DOHH2 (cell line): Measurements from ENCODE around the gene GJA4.

Experiments
- H3F3A ChIP-seq: fragments of 200-600 bp; sonication (generic), shearing (Covaris generic); 2 replicates; pipeline ENCODE4 v1.6.0; 2016; ENCODE audit warnings: antibody characterized with exemption, mild to moderate bottlenecking; ENCODE audit not compliant: control insufficient read depth, insufficient read depth
- H3K27ac ChIP-seq: fragments of 200-600 bp; sonication (generic); 2 replicates; pipeline ENCODE4 v1.5.1; 2014; ENCODE audit warnings: low read depth, mild to moderate bottlenecking, low read length, moderate library complexity
- H3K27me3 ChIP-seq: fragments of 200-600 bp; sonication (generic); 2 replicates; pipeline ENCODE4 v1.6.1; 2014; ENCODE audit warnings: mild to moderate bottlenecking, low read length, mixed read lengths; ENCODE audit not compliant: control insufficient read depth
- H3K36me3 ChIP-seq: fragments of 200-600 bp; sonication (generic); 2 replicates; pipeline ENCODE4 v1.6.1; 2014; ENCODE audit warnings: mild to moderate bottlenecking, low read length, moderate library complexity, mixed read lengths; ENCODE audit not compliant: control insufficient read depth
- H3K4me1 ChIP-seq: fragments of 200-600 bp; sonication (generic); 2 replicates; pipeline ENCODE4 v1.6.1; 2014; ENCODE audit warnings: mild to moderate bottlenecking, low read length, mixed read lengths; ENCODE audit not compliant: control insufficient read depth
- H3K4me2 ChIP-seq: fragments of 200-600 bp; sonication (generic); 2 replicates; pipeline ENCODE4 v1.6.0; 2014; ENCODE audit warnings: mild to moderate bottlenecking, low read length, moderate library complexity
- H3K4me3 ChIP-seq: fragments of 200-600 bp; sonication (generic); 2 replicates; pipeline ENCODE4 v1.5.1; 2014; ENCODE audit warnings: mild to moderate bottlenecking, low read length, mixed read lengths
- H3K79me2 ChIP-seq: fragments of 200-600 bp; sonication (generic); 2 replicates; pipeline ENCODE4 v1.6.1; 2014; ENCODE audit warnings: mild to moderate bottlenecking, low read length, mixed read lengths; ENCODE audit not compliant: control insufficient read depth
- H3K9me2 ChIP-seq: fragments of 200-600 bp; sonication (generic); replicated peaks from 2 replicates; pipeline ENCODE4 v1.6.1; 2014; ENCODE audit warnings: mild to moderate bottlenecking, low read length, mixed read lengths; ENCODE audit not compliant: control insufficient read depth
- H3K9me3 ChIP-seq: fragments of 200-600 bp; sonication (generic); 2 replicates; pipeline ENCODE4 v1.6.1; 2014; ENCODE audit warnings: antibody characterized with exemption, low read length, mixed read lengths; ENCODE audit not compliant: control insufficient read depth, insufficient read depth
- H4K20me1 ChIP-seq: fragments of 200-600 bp; sonication (generic); 2 replicates; pipeline ENCODE4 v1.6.0; 2014; ENCODE audit warnings: low read depth, mild to moderate bottlenecking, antibody characterized with exemption, low read length, moderate library complexity; ENCODE audit not compliant: control insufficient read depth, insufficient read depth
- EZH2phosphoT487 ChIP-seq: fragments of 200-600 bp; sonication (generic); IDR thresholded peaks from 2 replicates; pipeline ENCODE4 v1.6.1; 2017; ENCODE audit warnings: borderline replicate concordance, mild to moderate bottlenecking, antibody characterized with exemption, low read length, moderate library complexity, mixed read lengths
- TF ChIP-seq, protein P1 (sequence below): fragments of 200-600 bp; sonication (generic); IDR thresholded peaks from one replicate; pipeline ENCODE4 v1.5.1; 2014; ENCODE audit warnings: antibody characterized with exemption, mild to moderate bottlenecking, low read depth, low read length; ENCODE audit not compliant: poor library complexity, severe bottlenecking

The GJA4 gene

DNA sequence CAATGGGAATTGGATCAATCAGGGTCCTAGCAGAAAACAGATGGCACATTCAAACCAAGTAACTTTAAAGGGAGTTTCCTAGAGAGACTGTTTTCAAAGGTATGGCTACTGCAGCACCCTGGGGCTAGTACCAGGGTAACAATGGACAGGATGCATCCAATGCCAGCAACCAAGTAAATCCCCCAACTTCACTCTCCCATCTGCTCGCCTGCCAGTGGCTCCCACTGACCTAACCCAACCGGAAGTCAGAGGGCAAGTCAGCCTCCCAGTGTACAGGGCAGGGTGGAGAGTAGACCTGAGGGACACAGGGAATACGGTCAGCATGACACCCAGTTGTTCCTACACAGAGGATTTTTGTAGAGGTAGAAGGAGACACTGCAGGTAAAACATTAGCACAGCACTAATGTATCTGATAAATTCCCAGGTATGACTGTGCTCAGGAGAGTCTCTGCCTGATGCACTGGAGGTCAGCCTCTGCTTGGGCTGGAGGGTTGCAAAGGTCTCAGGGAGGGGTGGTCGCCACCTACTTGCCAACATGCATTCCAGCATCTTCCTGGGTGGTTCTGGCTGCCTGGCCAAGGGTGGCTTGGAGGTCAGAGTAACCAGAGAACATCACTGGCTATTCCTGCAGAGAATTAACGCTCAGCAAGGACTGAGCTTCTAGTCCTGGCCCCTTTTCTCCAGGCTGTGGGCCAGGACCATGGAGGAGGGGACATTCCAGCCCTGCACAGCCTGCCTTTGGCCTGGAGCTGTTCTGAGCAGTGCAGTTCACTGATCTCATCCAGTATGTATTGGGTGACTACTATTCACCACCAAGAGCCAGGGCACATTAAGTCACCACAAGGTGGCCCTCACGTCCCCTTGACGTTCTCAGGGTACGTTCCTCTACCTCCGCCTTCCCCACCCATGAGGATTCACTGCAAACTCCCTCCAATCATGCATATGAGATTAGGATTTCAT lies 5.1 kb upstream of the GJA4 start:
- H3K27me3 ChIP-seq, result peaks cover 15% of the 10 kb centered on the region; the same call in 1 of the 2 replicates
- no peak overlapping the region for H3K4me2 ChIP-seq
- no peaks in the 10 kb centered on the region for H3K9me2 ChIP-seq
- no peak overlapping the region for H3K4me3 ChIP-seq
- H3F3A ChIP-seq, result no peaks in the 10 kb centered on the region
- no peaks in the 10 kb centered on the region for H3K79me2 ChIP-seq
- H4K20me1 ChIP-seq, result no peaks in the 10 kb centered on the region
- H3K9me3 ChIP-seq, result no peaks in the 10 kb centered on the region
- H3K27ac ChIP-seq, result no peak overlapping the region
- TF ChIP-seq, protein P1, sequence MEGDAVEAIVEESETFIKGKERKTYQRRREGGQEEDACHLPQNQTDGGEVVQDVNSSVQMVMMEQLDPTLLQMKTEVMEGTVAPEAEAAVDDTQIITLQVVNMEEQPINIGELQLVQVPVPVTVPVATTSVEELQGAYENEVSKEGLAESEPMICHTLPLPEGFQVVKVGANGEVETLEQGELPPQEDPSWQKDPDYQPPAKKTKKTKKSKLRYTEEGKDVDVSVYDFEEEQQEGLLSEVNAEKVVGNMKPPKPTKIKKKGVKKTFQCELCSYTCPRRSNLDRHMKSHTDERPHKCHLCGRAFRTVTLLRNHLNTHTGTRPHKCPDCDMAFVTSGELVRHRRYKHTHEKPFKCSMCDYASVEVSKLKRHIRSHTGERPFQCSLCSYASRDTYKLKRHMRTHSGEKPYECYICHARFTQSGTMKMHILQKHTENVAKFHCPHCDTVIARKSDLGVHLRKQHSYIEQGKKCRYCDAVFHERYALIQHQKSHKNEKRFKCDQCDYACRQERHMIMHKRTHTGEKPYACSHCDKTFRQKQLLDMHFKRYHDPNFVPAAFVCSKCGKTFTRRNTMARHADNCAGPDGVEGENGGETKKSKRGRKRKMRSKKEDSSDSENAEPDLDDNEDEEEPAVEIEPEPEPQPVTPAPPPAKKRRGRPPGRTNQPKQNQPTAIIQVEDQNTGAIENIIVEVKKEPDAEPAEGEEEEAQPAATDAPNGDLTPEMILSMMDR, result peak; percentile 62
- TF ChIP-seq EZH2phosphoT487, result no peak
- H3K36me3 ChIP-seq, result no peaks in the 10 kb centered on the region
- H3K4me1 ChIP-seq, result no peaks in the 10 kb centered on the region

DNA sequence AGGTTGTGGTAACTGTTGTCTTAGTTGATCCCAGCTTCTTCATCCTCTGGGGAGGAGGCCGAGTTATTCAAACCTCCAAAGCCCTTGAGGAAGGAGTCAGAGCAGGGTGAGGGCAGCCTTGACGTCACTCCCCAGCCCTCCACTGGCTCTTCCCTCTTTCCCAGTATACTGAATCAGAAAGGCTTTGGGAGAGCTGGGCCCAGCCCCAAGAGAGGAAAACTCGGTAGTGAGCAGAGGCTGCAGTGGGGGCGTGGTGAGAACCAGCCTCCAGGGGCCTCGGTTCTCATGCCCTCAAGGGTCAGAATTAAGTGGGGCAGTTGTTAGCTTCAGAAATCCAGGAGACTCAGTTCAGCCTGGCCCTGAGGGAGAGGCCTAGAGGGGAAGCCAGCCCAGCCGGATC lies 1.8 kb upstream of the GJA4 start:
- Histone ChIP-seq H3F3A (no peaks in the 10 kb centered on the region), H3K9me3 (no peaks in the 10 kb centered on the region), H3K27me3 (peaks cover 15% of the 10 kb centered on the region; the same call in 1 of the 2 replicates), H4K20me1 (no peaks in the 10 kb centered on the region), H3K36me3 (no peaks in the 10 kb centered on the region), H3K4me2 (no peak overlapping the region), H3K4me3 (no peak overlapping the region), H3K4me1 (no peaks in the 10 kb centered on the region), H3K79me2 (no peaks in the 10 kb centered on the region), H3K27ac (no peak overlapping the region), H3K9me2 (no peaks in the 10 kb centered on the region)
- TF ChIP-seq EZH2phosphoT487, result no peak
- TF ChIP-seq, protein P1, result no peak

DNA sequence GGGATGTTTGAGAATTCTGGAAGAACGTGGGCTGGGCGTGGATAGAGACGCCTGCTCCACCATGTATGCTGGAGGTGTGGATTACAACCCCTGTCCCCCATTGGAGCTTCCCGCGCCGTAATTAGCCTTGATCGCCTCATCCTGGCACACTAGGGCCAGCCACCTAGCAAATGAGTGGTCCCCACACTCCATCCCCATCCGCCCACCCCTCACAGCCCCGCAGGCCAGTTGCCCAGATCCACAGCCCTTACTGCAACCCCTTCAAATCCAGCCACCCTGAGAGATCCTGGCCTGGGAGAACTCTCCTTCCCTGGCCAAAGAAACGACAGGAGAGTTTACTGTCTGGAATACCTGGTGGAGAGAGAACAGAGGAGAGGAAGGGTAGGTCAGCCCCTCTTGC lies 375 bp upstream of the GJA4 start:
- H3K4me2 ChIP-seq, result no peak overlapping the region
- H3K4me3 ChIP-seq, result no peak overlapping the region
- no peaks in the 10 kb centered on the region for H3K9me2 ChIP-seq
- no peaks in the 10 kb centered on the region for H3K36me3 ChIP-seq
- peaks cover 15% of the 10 kb centered on the region; the same call in 1 of the 2 replicates for H3K27me3 ChIP-seq
- no peaks in the 10 kb centered on the region for H3K9me3 ChIP-seq
- H3K79me2 ChIP-seq, result no peaks in the 10 kb centered on the region
- TF ChIP-seq EZH2phosphoT487, result no peak
- TF ChIP-seq, protein P1, result no peak
- no peak overlapping the region for H3K27ac ChIP-seq
- no peaks in the 10 kb centered on the region for H3F3A ChIP-seq
- H3K4me1 ChIP-seq, result no peaks in the 10 kb centered on the region
- H4K20me1 ChIP-seq, result no peaks in the 10 kb centered on the region
